HG03565 (cell line): ENCODE measurements around the gene OR2Y1.
"Not testable (repeated sequence)": the region's sequence is repeated elsewhere in the genome, so short reads cannot be mapped to it uniquely, and the experiment has no call there.

Experiments used
- ATAC-seq: cut with Tn5 transposase; IDR thresholded peaks from one replicate; pipeline ENCODE4 v1.9.1; 2021; ENCODE audit warnings: mild to moderate bottlenecking, moderate library complexity; ENCODE audit not compliant: unreplicated experiment

Gene OR2Y1

DNA sequence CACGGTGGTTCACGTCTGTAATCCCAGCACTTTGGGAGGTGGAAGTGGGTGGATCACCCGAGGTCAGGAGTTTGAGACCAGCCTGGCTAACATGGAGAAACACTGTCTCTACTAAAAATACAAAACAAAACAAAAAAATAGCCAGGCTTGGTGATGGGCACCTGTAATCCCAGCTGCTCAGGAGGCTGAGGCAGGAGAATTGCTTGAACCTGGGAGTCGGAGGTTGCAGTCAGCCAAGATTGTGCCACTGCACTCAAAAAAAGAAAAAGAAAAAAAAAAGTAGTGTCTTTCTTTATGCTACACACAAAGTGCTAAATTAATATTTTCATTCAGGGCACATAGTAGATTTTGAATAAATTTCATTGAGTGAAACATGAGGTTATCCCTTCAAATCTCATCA, 1.1 kb upstream of the OR2Y1 start:
- ATAC-seq: not testable (repeated sequence)

- ATAC-seq: no peak
Measured at GRCh38 chr5:180739271-180739670, 587 bp downstream of the OR2Y1 start.

- ATAC-seq: no peak
Measured at GRCh38 chr5:180736536-180736935, 3.3 kb downstream of the OR2Y1 start.

DNA sequence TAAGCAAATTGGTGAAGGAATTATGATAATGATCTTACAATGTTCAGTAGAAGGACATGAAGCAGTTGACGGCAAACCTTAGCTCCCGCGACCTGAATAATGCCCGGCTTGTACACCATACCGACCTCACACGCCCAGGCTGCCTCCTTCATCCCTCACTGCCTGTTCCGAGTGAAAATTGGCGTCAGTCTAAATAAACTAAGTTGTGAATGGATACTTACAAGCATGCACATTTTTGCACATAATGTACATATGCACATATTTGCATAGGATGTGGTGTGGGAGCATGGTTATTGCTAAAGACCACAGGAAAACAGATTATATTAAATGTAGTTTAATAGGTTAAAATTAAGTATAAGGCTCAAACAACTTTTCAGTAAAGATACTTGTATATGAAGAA, 14.9 kb downstream of the OR2Y1 start:
- no peak for ATAC-seq

DNA sequence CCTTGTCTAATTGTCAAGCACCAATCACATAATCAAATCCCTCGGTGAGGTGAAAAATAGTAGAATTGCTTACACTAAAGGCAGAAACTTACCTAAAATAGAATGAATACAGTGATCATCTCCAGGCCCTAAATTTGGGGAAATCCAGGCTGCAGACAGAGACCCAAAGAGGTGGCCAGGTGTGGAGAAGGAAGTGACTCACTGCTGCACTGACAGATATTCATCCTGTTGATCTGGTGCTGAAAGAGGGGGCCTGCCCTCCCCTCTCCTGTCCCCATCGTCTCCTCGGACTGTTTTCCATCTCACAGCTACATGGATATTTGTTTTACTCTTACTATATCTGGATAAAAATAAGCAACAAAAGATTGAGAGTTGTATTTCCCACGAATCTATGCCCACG, 15.9 kb downstream of the OR2Y1 start:
- no peak for ATAC-seq

DNA sequence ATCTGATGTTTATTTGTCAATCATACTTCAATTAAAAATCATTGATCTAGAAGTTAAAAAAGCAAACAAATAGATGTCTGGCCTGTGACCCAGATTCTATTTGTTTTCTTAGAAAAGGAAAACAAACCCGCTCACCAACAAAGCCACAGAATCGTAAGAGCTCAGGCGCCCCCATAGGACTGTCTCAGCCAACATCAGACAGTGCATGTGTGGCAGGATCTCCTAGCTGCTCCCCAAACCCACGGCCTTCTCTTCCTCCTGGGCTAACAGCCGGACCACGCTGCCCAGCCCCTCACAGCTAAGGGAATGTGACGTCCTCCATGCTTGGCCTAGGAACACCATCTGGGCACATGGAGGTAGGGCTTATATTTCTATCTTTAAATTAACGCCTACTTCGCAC, 19.4 kb downstream of the OR2Y1 start:
- ATAC-seq: no peak

GRCh38 chr5:180719781-180720180, 20.1 kb downstream of the OR2Y1 start:
- no peak for ATAC-seq

- ATAC-seq: no peak
Measured at GRCh38 chr5:180718810-180719453, 20.9 kb downstream of the OR2Y1 start.

DNA sequence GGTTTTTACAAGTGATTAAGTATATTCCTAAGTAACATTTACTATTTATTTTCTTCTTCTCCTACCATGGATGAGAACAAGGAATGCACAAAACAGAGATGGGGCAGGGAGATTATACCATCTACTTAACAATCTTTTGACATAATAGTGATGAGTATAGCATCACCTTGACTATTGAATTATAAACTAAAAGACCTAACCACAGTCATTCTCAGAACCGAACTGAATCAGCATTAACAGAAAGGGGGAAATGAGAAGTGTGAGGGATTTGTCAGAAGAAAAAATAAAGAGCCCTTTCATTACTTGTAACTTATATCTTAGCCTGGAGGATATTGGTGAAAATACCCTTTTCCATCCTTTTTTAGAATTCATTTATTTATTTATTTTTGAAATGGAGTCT, 21.9 kb downstream of the OR2Y1 start:
- ATAC-seq: peak; percentile 83

DNA sequence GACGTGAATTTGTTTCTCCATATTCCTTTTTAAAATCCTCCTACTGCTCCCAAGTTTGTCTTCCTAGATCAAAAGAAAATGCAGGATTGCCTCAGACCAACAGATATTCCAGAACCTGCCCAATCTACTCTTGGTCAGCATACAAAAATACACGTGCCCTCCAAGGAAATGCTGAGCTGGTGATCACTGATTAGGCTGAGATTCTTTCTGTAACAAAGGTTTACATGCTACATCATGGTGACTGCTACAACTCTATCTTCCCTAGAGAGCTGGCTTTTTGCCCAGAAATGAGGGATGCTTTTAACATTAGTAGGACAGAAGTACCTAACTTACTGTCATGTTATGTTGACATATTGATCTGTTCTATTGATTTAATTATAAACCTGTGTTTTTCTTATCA, 35.5 kb downstream of the OR2Y1 start:
- no peak for ATAC-seq

DNA sequence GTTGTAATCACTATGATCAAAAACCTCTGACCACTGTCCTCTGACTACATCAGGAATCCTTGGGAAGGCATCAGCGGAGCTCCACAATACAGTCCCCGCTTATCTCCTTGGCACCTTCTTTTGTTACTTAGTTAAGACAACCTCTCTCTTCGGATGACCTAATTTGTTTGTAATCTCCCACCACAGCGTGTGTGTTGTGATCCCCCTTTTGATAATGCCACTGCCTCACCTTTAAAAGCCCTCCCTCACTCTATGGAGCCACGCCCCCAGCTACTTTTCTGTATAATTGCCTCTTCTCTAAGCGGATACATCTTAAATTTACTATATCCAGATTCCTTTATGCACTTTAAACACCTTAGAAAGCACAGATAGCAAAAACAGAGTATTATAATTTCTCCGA, 35.9 kb downstream of the OR2Y1 start:
- ATAC-seq: no peak

GRCh38 chr5:180703371-180703770, 36.5 kb downstream of the OR2Y1 start:
- not testable (repeated sequence) for ATAC-seq

- ATAC-seq: not testable (repeated sequence)
Measured at GRCh38 chr5:180700440-180700839, 39.4 kb downstream of the OR2Y1 start.

- ATAC-seq: no peak
Measured at GRCh38 chr5:180699042-180699441, 40.8 kb downstream of the OR2Y1 start.

DNA sequence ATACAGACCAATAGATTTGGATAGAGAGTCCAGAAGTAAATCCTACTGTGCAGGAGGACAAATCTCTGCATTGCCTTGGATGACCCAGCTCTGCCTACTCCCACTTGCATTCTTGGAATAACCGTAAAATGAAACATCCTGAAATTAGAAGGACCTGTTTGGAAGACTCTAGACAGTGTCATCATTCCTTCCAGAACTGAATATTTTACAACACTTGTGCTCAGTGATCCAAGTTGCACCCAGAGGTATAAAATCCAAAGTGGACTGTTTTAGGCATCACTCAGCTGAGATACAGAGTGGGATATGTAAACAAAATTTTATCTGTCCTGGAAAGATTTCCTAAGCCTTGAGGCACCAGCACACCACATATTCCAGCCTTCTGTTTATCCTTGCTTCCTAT, 43.7 kb downstream of the OR2Y1 start:
- no peak for ATAC-seq

- no peak for ATAC-seq
Measured at GRCh38 chr5:180692429-180692828, 47.4 kb downstream of the OR2Y1 start.

- ATAC-seq: no peak
Measured at GRCh38 chr5:180691046-180691445, 48.8 kb downstream of the OR2Y1 start.

DNA sequence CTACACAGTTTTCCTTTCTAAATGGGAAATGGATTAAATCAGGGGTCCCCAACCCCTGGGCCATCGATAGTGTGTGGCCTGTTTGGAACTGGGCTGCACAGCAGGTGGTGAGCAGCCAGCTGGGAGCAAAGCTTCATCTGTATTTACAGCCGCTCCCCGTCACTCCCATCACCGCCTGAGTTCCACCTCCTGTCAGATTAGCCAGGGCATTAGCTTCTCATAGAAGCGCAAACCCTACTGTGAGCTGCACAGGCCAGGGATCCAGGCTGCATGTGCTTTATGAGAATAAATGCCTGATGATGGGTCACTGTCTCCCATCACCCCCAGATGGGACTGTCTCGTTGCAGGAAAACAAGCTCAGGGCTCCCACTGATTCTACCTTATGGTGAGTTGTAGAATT, 49.3 kb downstream of the OR2Y1 start:
- ATAC-seq: no peak

DNA sequence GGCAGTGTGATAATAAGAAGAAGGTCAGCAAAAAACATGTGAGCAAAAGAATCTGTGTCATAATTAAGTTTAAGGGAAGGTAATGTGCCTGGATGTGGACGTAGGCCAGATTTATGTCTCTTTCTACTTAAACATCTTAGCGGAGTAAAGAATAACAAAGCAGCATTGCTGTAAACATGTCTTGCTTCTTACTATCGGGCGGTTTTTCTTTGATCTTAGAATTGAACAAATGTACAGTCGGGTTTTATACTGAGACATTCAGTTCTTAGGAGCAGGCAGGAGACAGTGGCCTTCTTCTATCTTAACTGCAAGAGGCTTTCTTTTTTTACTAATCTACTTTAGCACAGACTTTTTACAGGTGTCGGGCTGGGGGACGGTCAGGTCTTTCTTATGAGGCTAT, 50.1 kb downstream of the OR2Y1 start:
- ATAC-seq: no peak
